Activated naive CD4-positive, alpha-beta T cell treated with anti-CD3 and anti-CD28 coated beads, Interleukin-2, amount 50 U/mL, for 72 hours (primary cell): ENCODE data around the gene CHRM2. TPM values are rescaled to one million over a fixed set of nuclear protein-coding genes. Genes with fewer than 3 reads are reported as not detected.

ENCODE experiments used
- ATAC-seq, 2 donors: fragments of 150-1000 bp; cut with Tn5 transposase; 2 replicates each; pipeline ENCODE4 v1.10.0; 2021; ENCODE audit warnings: mild to moderate bottlenecking in 2 of 2, moderate library complexity in 2 of 2
- DNase-seq, 2 donors: peaks; one replicate each; pipeline ENCODE4 v3.0.0; 2021 to 2022; ENCODE audit warnings: low spot score in 2 of 2
- H3K27ac Mint-ChIP-seq, 2 donors: one replicate each; pipeline ENCODE4 v1.8.0; 2022; ENCODE audit warnings: mild to moderate bottlenecking in 2 of 2, mixed read lengths in 2 of 2
- H3K36me3 Mint-ChIP-seq, 2 donors: one replicate each; pipeline ENCODE4 v1.8.0; 2022; ENCODE audit warnings: mixed read lengths in 2 of 2
- H3K9me3 Mint-ChIP-seq, 2 donors: one replicate each; pipeline ENCODE4 v1.8.0; 2022; ENCODE audit warnings: mixed read lengths in 2 of 2
- total RNA-seq, 2 donors: library from RNA; stranded (reverse); gene quantifications; one replicate each; pipeline ENCODE4 v1.2.3, GENCODE V29; 2022

The CHRM2 gene
- total RNA-seq, 2 donors from 2014 or later = not detected

- Mint-ChIP-seq H3K9me3 (peaks cover 5 to 21% of the 10 kb centered on the region in 2 donors), H3K27ac (no peak overlapping the region), H3K36me3 (no peaks in the 10 kb centered on the region)
- DNase-seq (no peak), ATAC-seq (no peak)
Measured at GRCh38 chr7:136976504-136977251, 108.2 kb downstream of the CHRM2 start.

- H3K9me3 Mint-ChIP-seq = peaks cover 22 to 28% of the 10 kb centered on the region in 2 donors
- no peak overlapping the region for H3K27ac Mint-ChIP-seq
- ATAC-seq (no peak), DNase-seq (no peak)
- H3K36me3 Mint-ChIP-seq = no peaks in the 10 kb centered on the region
Measured at GRCh38 chr7:136993377-136993776, 124.9 kb downstream of the CHRM2 start.

DNA sequence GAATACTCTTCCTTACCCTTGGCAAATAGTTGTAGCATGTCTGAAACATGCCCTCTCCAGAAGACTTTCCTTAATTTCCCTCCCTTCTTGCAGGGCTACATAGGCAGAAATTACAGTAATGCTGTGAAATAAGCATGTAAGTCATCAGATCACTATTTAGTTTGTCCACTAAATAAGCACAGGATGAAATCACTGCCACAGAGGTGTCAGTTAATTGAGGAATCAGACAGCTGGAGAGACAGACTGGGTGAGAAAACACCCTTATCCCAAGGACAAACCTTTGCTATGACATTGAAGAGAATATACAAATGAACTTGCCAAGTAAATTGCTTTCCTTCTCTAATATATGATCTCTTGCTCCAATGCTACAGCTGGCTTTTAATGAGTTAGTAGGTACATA lies 129.3 kb downstream of the CHRM2 start:
- Mint-ChIP-seq H3K27ac (no peak overlapping the region), H3K36me3 (no peaks in the 10 kb centered on the region), H3K9me3 (peaks cover 7 to 11% of the 10 kb centered on the region in 2 donors)
- no peak for DNase-seq
- ATAC-seq = no peak

DNA sequence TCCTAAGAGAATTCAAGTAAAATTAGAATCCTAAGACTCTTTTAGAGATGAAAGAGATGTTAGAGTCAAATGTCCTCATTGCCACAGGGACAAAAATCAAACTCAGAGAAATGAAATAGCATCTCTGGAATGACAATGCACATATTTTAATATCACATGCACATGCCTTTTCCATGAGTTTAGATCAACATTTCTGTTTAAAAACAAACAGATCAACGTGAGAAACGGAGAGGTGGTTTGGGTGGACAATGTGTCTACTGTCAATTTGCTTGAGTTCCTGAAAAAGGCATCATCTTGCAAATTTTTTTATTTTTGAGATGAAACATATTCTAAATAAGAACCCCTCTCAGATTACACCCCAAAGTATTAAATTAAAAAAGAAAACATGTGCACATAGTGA lies 130.0 kb downstream of the CHRM2 start:
- DNase-seq (no peak), ATAC-seq (no peak)
- Mint-ChIP-seq H3K36me3 (no peaks in the 10 kb centered on the region), H3K27ac (no peak overlapping the region), H3K9me3 (peaks cover 5 to 7% of the 10 kb centered on the region in 2 donors)

DNA sequence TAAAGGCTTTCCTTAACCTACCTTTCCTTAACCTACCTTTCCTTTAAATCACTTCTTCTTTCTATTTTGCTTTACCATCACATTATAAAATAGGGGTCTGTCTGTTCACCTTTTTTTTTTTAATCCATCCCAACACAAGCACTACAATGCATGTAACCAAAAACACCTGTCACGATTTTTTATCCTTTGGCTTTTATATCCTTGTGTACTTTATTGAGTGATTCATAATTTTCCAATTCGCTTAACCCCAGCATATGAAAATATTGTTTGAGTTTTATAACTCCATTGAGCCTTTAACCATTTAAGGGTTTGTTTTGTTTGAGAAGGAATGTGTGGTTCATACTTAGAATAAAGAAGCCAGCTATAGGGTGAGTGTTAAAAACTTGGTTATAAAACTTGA lies 132.2 kb downstream of the CHRM2 start:
- H3K36me3 Mint-ChIP-seq = no peaks in the 10 kb centered on the region

GRCh38 chr7:137001041-137001440 lies 132.6 kb downstream of the CHRM2 start:
- DNase-seq (no peak), ATAC-seq (no peak)
- Mint-ChIP-seq H3K27ac (no peak overlapping the region), H3K36me3 (no peaks in the 10 kb centered on the region), H3K9me3 (peaks cover 8 to 13% of the 10 kb centered on the region in 2 donors)

More for the DNA sequence above, 132.2 kb downstream of the CHRM2 start:
- Mint-ChIP-seq H3K9me3 (peaks cover 8 to 13% of the 10 kb centered on the region in 2 donors), H3K27ac (no peak overlapping the region)
- DNase-seq (no peak), ATAC-seq (no peak)

DNA sequence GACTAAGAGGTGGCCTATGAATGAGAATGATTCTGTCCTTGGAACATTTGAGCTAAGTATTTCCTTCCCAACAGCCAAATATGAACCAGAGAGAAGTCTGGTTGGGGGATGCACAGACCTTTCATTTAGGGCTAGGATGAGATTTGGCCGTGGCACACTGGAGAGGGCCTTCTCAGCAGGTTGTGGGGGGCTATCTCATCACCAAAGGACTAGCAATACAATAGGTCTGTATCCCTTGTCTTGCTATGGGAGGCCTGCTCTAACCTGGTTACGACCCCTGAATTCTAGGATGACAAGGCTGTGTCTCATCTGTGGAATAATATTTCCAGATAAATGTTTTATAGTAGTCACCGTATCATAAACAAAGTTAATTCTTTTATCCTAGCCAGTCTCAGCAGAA lies 133.0 kb downstream of the CHRM2 start:
- DNase-seq (no peak), ATAC-seq (no peak)
- peaks cover 8 to 13% of the 10 kb centered on the region in 2 donors for H3K9me3 Mint-ChIP-seq
- no peak overlapping the region for H3K27ac Mint-ChIP-seq
- H3K36me3 Mint-ChIP-seq = no peaks in the 10 kb centered on the region

GRCh38 chr7:137003086-137003485 lies 134.6 kb downstream of the CHRM2 start:
- Mint-ChIP-seq H3K36me3 (no peaks in the 10 kb centered on the region), H3K27ac (no peak overlapping the region), H3K9me3 (peaks cover 10 to 12% of the 10 kb centered on the region in 2 donors)
- ATAC-seq (no peak), DNase-seq (no peak)

DNA sequence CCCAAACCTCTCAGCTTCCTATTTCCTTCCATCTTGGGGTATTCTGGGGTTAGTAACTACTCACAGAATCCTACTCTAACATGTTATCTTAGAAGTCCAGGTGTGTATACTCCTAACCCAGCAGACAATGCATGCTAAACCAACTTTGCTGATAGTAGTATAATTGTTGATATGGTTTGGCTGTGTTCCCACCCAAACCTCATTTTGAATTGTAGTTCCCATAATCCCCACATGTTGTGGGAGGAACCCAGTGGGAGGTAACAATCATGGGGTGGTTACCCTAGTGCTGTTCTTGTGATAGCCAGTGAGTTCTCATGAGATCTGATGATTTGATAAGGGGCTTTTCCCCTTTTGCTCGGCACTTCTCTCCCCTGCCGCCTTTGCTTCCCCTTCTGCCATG lies 135.1 kb downstream of the CHRM2 start:
- DNase-seq (no peak), ATAC-seq (no peak)
- H3K27ac Mint-ChIP-seq = no peak overlapping the region
- peaks cover 9 to 10% of the 10 kb centered on the region in 2 donors for H3K9me3 Mint-ChIP-seq
- no peaks in the 10 kb centered on the region for H3K36me3 Mint-ChIP-seq

DNA sequence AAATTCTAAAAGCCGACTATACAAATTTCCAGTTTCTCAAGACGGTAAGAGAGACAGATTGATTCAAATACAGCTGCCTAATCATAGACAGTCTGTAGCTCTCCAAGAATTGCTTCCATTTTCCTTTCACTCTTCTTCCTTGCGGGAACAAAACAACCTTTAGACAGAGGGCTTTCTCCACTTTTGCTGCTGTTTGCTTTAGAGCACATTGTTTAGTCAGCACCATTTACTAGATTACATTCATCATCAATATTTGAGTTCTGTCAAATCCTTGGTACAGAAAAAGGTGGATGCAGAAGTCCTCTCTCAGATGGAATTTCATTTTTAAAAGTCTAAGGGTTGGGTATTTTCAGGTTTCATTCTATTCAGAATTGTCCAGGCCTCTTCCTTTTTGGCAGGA lies 137.4 kb downstream of the CHRM2 start:
- Mint-ChIP-seq H3K27ac (no peak overlapping the region), H3K36me3 (no peaks in the 10 kb centered on the region), H3K9me3 (peaks cover 9 to 10% of the 10 kb centered on the region in 2 donors)
- ATAC-seq (no peak), DNase-seq (no peak)

- Mint-ChIP-seq H3K27ac (no peak overlapping the region), H3K36me3 (no peaks in the 10 kb centered on the region), H3K9me3 (peaks cover 9 to 10% of the 10 kb centered on the region in 2 donors)
- DNase-seq (no peak), ATAC-seq (no peak)
Measured at GRCh38 chr7:137006293-137006692, 137.8 kb downstream of the CHRM2 start.

DNA sequence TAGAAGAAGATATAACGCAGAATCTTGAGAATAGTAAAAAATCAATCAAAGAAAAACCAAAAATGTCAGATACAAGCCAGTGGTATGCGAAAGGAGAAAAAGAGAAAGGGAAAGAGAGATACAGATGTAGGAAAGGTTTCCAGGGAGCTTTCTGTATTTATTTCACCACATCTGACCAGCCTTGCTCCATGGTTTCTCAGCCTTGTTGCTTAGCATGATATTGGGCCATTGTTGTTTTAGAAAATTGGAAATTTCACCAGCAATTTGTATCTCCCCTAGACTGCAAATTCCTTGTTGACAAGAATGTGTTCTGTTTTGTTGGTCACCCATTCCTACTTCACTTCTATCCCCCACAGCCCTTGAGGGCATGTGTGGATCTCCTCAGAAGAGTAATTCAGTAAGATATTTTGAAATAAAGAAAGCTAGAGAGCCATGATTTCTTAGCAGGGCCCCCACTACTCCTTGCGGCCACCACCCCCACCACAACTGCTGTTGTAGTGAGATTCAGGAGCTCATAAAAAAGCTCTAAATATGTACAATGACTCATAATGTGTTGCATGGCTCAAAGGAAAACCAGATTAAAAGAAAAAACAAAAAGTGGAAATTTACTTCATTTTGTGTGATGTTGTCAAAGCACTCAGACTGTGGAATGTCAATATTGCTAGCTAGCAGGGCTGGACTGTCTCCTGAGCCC lies 138.7 kb downstream of the CHRM2 start:
- no peaks in the 10 kb centered on the region for H3K36me3 Mint-ChIP-seq
- peaks cover 9 to 10% of the 10 kb centered on the region in 2 donors for H3K9me3 Mint-ChIP-seq

GRCh38 chr7:137009404-137009803 lies 141.0 kb downstream of the CHRM2 start:
- Mint-ChIP-seq H3K36me3 (no peaks in the 10 kb centered on the region), H3K27ac (no peak overlapping the region), H3K9me3 (peaks cover 3 to 6% of the 10 kb centered on the region in 2 donors)
- DNase-seq (no peak), ATAC-seq (no peak)

More for the DNA sequence above, 138.7 kb downstream of the CHRM2 start:
- ATAC-seq = no peak
- DNase-seq = no peak
- no peak overlapping the region for H3K27ac Mint-ChIP-seq

- Mint-ChIP-seq H3K27ac (no peak overlapping the region), H3K9me3 (peaks cover 0 to 4% of the 10 kb centered on the region in 2 donors), H3K36me3 (no peaks in the 10 kb centered on the region)
- no peak for DNase-seq
- no peak for ATAC-seq
Measured at GRCh38 chr7:137015015-137015414, 146.6 kb downstream of the CHRM2 start.

DNA sequence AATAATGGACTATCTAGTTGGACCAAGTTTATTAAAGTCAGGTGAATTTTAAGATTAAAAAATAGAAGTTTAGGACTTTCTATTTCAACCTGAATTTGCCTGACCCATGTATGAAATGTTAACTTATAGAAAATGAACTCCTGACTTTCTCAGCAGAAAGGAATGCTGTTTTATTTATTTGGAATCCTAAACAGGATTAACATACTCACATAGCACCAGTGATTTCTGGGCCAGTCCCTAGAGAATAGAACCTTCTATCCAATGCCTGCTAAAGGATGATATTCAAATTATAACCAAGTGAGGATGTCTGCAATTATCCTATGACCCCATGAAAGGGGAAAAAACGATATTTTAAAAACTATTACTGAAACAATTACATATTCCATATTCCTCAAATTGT lies 148.8 kb downstream of the CHRM2 start:
- Mint-ChIP-seq H3K36me3 (no peaks in the 10 kb centered on the region), H3K27ac (no peak overlapping the region), H3K9me3 (peaks cover 0 to 4% of the 10 kb centered on the region in 2 donors)
- no peak for DNase-seq
- ATAC-seq = no peak

DNA sequence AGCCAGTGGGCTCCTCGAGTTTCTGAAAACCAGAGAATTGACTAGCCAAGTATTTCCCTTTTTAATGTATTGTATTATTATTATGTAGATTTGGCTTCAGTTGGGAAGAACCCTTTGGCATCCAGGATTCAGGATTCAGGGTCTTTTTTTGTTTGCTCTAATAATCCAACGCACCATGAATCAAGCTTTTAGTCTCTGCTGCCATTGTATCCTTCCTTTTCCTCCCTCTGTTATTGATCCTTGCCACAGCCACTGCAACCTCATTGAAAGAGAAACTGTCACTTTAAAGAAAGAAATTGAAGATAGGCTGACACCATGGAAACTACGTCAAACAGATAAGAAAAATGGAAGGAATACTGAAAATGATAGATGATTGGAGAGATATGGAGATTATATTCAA lies 150.0 kb downstream of the CHRM2 start:
- H3K27ac Mint-ChIP-seq = no peak overlapping the region
- H3K36me3 Mint-ChIP-seq = no peaks in the 10 kb centered on the region
- no peak for DNase-seq
- ATAC-seq = no peak
- H3K9me3 Mint-ChIP-seq = peaks cover 0 to 4% of the 10 kb centered on the region in 2 donors

- no peak for DNase-seq
- H3K9me3 Mint-ChIP-seq = peaks cover 0 to 4% of the 10 kb centered on the region in 2 donors
- H3K27ac Mint-ChIP-seq = no peak overlapping the region
- H3K36me3 Mint-ChIP-seq = no peaks in the 10 kb centered on the region
- no peak for ATAC-seq
Measured at GRCh38 chr7:137020351-137020750, 151.9 kb downstream of the CHRM2 start.
